GM12872 (cell line): ENCODE results near the gene HLA-DRB1.
A peak's percentile ranks its signal among the peaks of the same experiment; 100 is the strongest.

ENCODE experiments used
- TF ChIP-seq, protein P1 (sequence below): IDR thresholded peaks from 3 replicates; pipeline ENCODE4 v1.5.1; 2011; ENCODE audit warnings: low read depth, mild to moderate bottlenecking, low read length, moderate library complexity; ENCODE audit not compliant: insufficient read depth

Gene HLA-DRB1

GRCh38 chr6:32625137-32625536 is 35.5 kb upstream of the HLA-DRB1 start:
- TF ChIP-seq, protein P1, sequence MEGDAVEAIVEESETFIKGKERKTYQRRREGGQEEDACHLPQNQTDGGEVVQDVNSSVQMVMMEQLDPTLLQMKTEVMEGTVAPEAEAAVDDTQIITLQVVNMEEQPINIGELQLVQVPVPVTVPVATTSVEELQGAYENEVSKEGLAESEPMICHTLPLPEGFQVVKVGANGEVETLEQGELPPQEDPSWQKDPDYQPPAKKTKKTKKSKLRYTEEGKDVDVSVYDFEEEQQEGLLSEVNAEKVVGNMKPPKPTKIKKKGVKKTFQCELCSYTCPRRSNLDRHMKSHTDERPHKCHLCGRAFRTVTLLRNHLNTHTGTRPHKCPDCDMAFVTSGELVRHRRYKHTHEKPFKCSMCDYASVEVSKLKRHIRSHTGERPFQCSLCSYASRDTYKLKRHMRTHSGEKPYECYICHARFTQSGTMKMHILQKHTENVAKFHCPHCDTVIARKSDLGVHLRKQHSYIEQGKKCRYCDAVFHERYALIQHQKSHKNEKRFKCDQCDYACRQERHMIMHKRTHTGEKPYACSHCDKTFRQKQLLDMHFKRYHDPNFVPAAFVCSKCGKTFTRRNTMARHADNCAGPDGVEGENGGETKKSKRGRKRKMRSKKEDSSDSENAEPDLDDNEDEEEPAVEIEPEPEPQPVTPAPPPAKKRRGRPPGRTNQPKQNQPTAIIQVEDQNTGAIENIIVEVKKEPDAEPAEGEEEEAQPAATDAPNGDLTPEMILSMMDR = no peak

GRCh38 chr6:32624565-32624964 is 34.9 kb upstream of the HLA-DRB1 start:
- TF ChIP-seq, protein P1 = no peak

DNA sequence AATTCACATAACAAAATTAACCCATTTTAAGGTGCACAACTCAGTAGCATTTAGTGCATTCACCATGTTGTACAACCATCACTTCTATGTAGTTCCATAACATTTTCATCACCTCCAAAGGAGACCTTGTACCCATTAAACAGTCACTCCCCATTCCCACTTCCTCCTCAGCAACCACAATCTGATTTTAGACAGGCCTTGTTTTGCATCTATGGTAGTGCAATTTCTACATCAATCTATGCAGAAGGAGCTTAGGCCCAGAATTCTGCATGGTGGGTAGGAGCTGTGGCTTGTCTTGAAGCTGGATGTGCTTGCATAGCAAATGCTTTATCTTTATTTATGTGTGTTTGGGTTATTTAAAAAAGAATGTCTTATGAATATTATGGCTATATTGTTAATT is 34.0 kb upstream of the HLA-DRB1 start:
- TF ChIP-seq, protein P1 = no peak

DNA sequence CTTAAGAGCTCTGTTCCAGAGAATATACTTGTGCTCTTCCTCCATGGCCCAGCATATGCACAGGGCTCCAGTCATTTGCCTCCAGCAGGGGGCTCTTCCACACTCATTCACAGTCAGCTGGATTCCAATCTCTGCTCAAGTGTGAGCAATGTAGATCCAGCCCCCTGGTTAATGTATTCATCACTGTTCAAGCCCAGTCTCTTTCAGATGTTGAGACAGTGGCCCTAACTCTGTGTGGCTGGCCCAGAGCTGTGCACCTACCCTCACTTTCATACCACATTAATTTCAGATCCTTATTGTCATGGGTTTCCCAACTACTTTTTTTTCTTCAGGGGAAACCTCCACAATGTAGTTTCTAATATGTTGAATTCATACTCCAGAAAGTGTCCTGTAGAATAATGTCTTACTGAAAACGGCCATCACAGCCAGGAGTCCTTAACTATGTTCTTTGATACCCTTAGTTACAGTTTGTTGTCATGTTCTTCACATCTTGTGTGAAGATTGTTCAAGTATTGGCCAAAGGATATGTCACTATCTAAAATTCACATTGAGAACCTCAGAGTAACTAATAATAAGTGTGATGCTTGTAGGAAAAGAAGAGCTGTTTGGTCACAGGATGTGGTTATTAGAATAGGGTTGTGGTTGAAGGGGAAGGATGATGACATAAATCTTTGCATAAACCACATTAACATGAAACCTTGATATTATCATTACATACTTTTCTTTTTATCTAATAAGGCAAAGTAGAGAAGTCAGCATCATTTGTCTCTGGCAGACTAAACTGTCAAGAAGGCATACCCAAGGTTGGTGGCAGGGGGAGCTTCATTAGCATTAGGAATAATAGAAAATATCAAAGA is 33.1 kb upstream of the HLA-DRB1 start:
- TF ChIP-seq, protein P1 = peak; percentile 35; the same call in 1 of the 3 replicates

DNA sequence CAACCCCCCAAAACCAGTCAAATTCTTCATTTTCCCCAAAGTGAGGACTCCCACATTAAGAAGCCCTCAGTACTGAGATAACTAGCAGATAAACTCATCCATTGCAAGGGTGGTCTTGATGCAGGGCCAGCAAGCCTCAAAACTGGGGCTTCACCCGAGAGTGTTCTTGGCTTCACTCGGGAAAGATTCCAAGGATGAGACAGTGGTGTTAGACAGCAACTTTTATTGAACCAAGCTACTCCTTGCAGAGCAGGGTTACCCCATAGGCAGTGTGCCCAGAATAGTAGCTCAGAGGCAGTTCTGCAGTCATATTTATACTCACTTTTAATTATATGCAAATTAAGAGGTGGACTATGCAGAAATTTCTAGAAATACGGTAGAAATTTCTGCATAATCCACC is 31.7 kb upstream of the HLA-DRB1 start:
- TF ChIP-seq, protein P1 = no peak

GRCh38 chr6:32617751-32618150 is 28.1 kb upstream of the HLA-DRB1 start:
- TF ChIP-seq, protein P1 = no peak

- TF ChIP-seq, protein P1 = no peak
Measured at GRCh38 chr6:32615885-32616532, 26.4 kb upstream of the HLA-DRB1 start.
